Kidney epithelial cell (primary cell): ENCODE measurements around the gene NUP133. TPM values are rescaled to one million over a fixed set of nuclear protein-coding genes. Genes with fewer than 3 reads are reported as not detected.

Experiments used
- DNase-seq: peaks from one replicate; pipeline ENCODE4 v3.0.0-alpha.2; 2010; ENCODE audit warnings: low read depth
- H3K27me3 ChIP-seq: 2 replicates; pipeline ENCODE4 v1.6.0; 2011; ENCODE audit warnings: low read length; ENCODE audit not compliant: control insufficient read depth, insufficient read depth
- H3K36me3 ChIP-seq: 2 replicates; pipeline ENCODE4 v1.5.1; 2011; ENCODE audit warnings: low read length; ENCODE audit not compliant: control insufficient read depth, insufficient read depth
- H3K4me3 ChIP-seq: 2 replicates; pipeline ENCODE4 v1.5.1; 2011; ENCODE audit warnings: low read depth, mild to moderate bottlenecking, control low read depth, low read length
- total RNA-seq: library from RNA; depleted of rRNA; stranded (reverse); fragments of >200 nt; gene quantifications from 2 replicates; pipeline ENCODE4 v1.2.3, GENCODE V29; 2015
- TF ChIP-seq, protein P1 (sequence below): IDR thresholded peaks from 2 replicates; pipeline ENCODE4 v1.5.1; 2011; ENCODE audit warnings: mild to moderate bottlenecking, moderate library complexity, low read length, control low read depth, inconsistent platforms; ENCODE audit not compliant: insufficient read depth, poor library complexity, severe bottlenecking

Gene NUP133
- total RNA-seq, 1 donor from 2014 or later, result 28.6 TPM

DNA sequence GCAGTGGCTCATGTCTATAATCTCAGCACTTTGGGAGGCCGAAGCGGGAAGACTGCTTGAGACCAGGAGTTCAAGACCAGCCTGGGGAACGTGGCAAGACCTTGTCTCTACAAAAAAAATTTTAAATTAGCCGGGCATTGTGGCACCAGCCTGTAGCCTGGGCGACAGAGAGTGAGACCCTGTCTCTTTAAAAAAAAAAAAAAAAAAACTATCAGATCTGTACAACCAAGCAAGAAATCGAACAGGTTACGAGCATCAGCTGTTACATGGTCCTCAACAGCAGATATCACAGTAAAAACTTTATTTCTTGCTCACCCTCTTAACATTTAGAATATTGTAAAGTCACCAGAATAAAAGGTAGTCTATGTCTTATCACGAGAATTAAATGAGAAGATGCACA is 1.5 kb downstream of the NUP133 start:
- no peak overlapping the region for H3K4me3 ChIP-seq
- no peak for DNase-seq
- H3K27me3 ChIP-seq, result no peaks in the 10 kb centered on the region
- no peaks in the 10 kb centered on the region for H3K36me3 ChIP-seq
- TF ChIP-seq, protein P1, sequence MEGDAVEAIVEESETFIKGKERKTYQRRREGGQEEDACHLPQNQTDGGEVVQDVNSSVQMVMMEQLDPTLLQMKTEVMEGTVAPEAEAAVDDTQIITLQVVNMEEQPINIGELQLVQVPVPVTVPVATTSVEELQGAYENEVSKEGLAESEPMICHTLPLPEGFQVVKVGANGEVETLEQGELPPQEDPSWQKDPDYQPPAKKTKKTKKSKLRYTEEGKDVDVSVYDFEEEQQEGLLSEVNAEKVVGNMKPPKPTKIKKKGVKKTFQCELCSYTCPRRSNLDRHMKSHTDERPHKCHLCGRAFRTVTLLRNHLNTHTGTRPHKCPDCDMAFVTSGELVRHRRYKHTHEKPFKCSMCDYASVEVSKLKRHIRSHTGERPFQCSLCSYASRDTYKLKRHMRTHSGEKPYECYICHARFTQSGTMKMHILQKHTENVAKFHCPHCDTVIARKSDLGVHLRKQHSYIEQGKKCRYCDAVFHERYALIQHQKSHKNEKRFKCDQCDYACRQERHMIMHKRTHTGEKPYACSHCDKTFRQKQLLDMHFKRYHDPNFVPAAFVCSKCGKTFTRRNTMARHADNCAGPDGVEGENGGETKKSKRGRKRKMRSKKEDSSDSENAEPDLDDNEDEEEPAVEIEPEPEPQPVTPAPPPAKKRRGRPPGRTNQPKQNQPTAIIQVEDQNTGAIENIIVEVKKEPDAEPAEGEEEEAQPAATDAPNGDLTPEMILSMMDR, result no peak

DNA sequence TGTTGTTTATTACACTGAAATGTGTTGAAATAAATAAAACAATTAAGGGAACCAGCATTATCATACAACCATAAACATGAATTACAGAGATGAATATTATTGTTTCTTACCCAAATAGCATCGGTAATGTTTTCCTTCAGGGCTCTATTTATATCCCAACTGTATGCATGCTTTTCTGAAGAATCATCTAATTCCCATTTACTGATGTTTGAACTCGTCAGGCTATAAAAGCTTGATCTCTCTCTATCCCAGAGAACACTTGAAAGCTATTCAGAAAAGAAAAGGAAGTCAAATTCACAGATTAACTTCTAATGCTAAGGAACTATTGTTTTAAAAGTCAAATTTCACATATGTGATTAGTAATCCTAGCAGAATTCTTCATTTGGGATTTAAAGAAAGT is 12.4 kb downstream of the NUP133 start:
- Histone ChIP-seq H3K4me3 (no peak overlapping the region), H3K36me3 (peaks cover 1% of the 10 kb centered on the region), H3K27me3 (no peaks in the 10 kb centered on the region)
- TF ChIP-seq, protein P1, result no peak
- no peak for DNase-seq

DNA sequence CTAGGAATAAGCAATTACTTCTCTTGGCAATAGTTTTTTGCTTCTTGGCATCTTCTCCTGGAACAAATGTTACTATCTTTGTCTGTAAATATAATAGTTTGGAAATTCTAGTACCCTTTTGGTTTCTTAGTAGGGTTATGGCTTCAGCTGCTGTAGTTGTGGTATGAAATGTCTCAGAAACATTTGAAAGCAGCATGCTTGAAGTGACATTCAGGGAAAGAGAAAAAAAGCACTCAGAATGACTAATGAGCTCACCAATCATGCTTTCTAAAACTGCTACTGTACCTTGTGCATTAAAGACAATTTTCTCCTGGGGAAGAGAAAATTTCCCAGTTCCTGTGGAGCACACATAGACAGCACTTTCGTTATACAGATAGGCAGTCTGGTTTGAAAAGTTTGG is 21.0 kb downstream of the NUP133 start:
- DNase-seq, result no peak
- H3K4me3 ChIP-seq, result no peak overlapping the region
- no peaks in the 10 kb centered on the region for H3K27me3 ChIP-seq
- peaks cover 1% of the 10 kb centered on the region for H3K36me3 ChIP-seq
- TF ChIP-seq, protein P1, result no peak

DNA sequence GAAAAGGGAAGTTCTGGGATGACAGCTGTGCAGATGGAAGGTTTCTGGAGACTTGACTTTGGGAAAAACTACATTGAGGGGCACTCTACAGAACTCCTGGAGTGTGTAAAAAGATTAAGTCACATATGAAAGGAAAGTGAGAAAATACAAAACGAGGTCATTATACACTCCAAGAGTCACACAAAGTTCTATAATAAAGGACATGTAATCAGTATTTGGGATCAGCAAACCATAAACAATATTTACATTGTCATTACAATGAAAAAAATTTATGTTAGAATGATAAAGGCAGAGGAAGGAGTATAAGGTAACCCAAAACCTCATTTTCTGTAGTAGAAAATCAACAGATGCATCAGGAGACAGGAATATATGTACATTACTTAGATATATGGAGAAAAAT is 22.8 kb downstream of the NUP133 start:
- H3K27me3 ChIP-seq, result no peaks in the 10 kb centered on the region
- no peak for DNase-seq
- no peaks in the 10 kb centered on the region for H3K36me3 ChIP-seq
- TF ChIP-seq, protein P1, result no peak
- no peak overlapping the region for H3K4me3 ChIP-seq

DNA sequence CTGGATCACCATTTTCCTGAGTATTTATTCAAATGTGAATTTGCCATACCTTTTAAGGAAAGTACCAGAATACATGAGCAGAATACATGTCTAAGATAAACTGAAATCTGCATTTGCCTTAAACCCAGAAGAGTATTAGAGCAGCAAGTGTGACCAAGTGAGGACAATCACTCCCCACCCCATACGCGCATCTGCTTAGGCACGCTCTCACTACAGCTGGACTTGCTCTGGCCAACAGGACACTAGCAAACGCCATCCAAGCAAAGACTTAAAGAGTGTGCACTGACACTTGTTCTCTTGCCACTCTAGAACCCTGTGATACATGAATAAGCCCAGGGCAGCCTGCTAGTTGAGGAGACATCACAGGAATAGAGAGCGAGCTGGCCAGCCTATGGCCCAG is 25.6 kb downstream of the NUP133 start:
- Histone ChIP-seq H3K36me3 (no peaks in the 10 kb centered on the region), H3K27me3 (no peaks in the 10 kb centered on the region), H3K4me3 (no peak overlapping the region)
- TF ChIP-seq, protein P1, result no peak
- no peak for DNase-seq

DNA sequence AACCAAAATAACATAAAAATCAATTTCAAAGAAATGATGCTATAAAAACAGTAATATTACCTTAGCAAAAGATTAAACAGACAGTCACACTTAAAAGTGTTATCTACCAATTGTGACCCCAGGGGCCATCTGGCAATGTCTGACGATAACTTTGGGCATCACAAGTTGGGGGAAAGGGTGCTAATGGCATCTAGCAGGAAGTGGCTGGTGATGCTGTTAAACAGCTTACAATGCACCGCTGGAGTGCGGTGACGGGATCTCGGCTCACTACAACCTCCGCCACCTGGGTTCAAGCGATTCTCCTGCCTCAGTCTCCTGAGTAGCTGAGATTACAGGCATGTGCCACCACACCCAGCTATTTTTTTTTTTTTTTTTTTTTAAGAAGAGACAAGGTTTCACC is 27.6 kb downstream of the NUP133 start:
- DNase-seq, result no peak
- H3K4me3 ChIP-seq, result no peak overlapping the region
- H3K36me3 ChIP-seq, result no peaks in the 10 kb centered on the region
- TF ChIP-seq, protein P1, result no peak
- H3K27me3 ChIP-seq, result no peaks in the 10 kb centered on the region
